ENCODE data around the gene LDB2.

DNA sequence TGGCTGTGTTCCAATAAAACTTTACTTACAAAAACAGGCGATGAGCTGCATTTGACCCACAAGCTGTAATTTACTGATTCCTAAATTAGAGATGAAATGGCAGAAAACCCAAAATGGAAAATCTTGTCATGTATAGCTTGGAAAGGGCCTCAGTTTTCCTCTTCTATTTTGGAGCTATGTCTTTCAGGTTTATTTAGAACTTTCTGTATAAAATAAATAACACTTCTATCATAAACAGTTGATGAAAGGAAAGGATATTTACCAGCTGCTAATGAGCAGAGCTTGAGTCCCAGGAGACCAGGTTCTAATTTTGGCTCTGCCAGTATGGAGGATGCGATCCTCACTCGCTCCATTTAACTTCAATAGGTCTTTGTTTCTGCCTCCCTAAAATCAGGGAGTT lies 213.5 kb downstream of the LDB2 start:
- no peak for TF ChIP-seq POLR2A (IDR thresholded peaks at IDR 0.05)
- TF ChIP-seq, protein P1, sequence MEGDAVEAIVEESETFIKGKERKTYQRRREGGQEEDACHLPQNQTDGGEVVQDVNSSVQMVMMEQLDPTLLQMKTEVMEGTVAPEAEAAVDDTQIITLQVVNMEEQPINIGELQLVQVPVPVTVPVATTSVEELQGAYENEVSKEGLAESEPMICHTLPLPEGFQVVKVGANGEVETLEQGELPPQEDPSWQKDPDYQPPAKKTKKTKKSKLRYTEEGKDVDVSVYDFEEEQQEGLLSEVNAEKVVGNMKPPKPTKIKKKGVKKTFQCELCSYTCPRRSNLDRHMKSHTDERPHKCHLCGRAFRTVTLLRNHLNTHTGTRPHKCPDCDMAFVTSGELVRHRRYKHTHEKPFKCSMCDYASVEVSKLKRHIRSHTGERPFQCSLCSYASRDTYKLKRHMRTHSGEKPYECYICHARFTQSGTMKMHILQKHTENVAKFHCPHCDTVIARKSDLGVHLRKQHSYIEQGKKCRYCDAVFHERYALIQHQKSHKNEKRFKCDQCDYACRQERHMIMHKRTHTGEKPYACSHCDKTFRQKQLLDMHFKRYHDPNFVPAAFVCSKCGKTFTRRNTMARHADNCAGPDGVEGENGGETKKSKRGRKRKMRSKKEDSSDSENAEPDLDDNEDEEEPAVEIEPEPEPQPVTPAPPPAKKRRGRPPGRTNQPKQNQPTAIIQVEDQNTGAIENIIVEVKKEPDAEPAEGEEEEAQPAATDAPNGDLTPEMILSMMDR (IDR thresholded peaks at IDR 0.05) = no peak
